Panc1 (cell line): ENCODE measurements around the gene MAPT. TPM values are rescaled to one million over a fixed set of nuclear protein-coding genes. Genes with fewer than 3 reads are reported as not detected.

Source experiments
- ATAC-seq: fragments of 200-7000 bp; cut with Tn5 transposase; 2 replicates; pipeline ENCODE4 v1.9.1; 2020; ENCODE audit warnings: mild to moderate bottlenecking, moderate library complexity
- BruUV-seq: library from RNA; stranded (reverse); fragments of 400-500 nt; replicated peaks from 2 replicates; lab custom pipeline; 2021; lab: Mats Ljungman, UMichigan
- CTCF ChIA-PET: fragments of 300-600 bp; sonication (Branson Sonifier 250); formaldehyde crosslinking; loops from one replicate; lab custom pipeline; 2022; ENCODE audit warnings: antibody characterized with exemption; lab: Charles Lee
- POLR2A ChIA-PET: fragments of 300-600 bp; sonication (Branson Sonifier 250); formaldehyde crosslinking; loops from one replicate; lab custom pipeline; 2022; ENCODE audit warnings: antibody characterized with exemption; lab: Charles Lee
- DNase-seq: peaks from one replicate; pipeline ENCODE4 v3.0.0-alpha.2; 2010; ENCODE audit warnings: low read depth, low spot score
- H3K27ac ChIP-seq: 2 replicates; pipeline ENCODE4 v1.5.1; 2011; ENCODE audit warnings: mild to moderate bottlenecking, low read length, inconsistent platforms
- H3K27me3 ChIP-seq: fragments of 200-500 bp; sonication (Bioruptor generic); 2 replicates; pipeline ENCODE4 v1.6.0; 2014; ENCODE audit warnings: low read length, inconsistent platforms; ENCODE audit not compliant: control insufficient read depth, insufficient read depth
- H3K36me3 ChIP-seq: fragments of 200-500 bp; sonication (Bioruptor generic); 2 replicates; pipeline ENCODE4 v1.5.1; 2014; ENCODE audit warnings: inconsistent platforms, mild to moderate bottlenecking, low read length, moderate library complexity; ENCODE audit not compliant: control insufficient read depth, insufficient read depth
- H3K4me1 ChIP-seq: 2 replicates; pipeline ENCODE4 v1.5.1; 2011; ENCODE audit warnings: inconsistent platforms, mild to moderate bottlenecking, low read length, moderate library complexity; ENCODE audit not compliant: control insufficient read depth, insufficient read depth
- H3K4me3 ChIP-seq, 2 experiments: 2 replicates each; pipeline ENCODE4 v1.5.1; 2011 to 2012; ENCODE audit warnings: low read depth in 2 of 2, low read length in 2 of 2, mild to moderate bottlenecking in 2 of 2, inconsistent platforms in 1 of 2, moderate library complexity in 1 of 2
- H3K9me3 ChIP-seq: fragments of 200-500 bp; sonication (Bioruptor generic); 2 replicates; pipeline ENCODE4 v1.5.1; 2014; ENCODE audit warnings: low read depth, mild to moderate bottlenecking, inconsistent platforms, low read length, moderate library complexity; ENCODE audit not compliant: control insufficient read depth, insufficient read depth
- POLR2AphosphoS5 ChIP-seq: IDR thresholded peaks from 2 replicates; pipeline ENCODE4 v1.6.1; 2012; ENCODE audit warnings: mild to moderate bottlenecking, low read depth, low read length, moderate library complexity
- SIN3A ChIP-seq: IDR thresholded peaks from 2 replicates; pipeline ENCODE4 v1.6.1; 2012; ENCODE audit warnings: low read depth, mild to moderate bottlenecking, low read length, moderate library complexity, borderline replicate concordance; ENCODE audit not compliant: insufficient read depth
- TCF7L2 ChIP-seq: IDR thresholded peaks from 2 replicates; pipeline ENCODE4 v1.6.1; 2011; ENCODE audit warnings: mild to moderate bottlenecking, low read depth, low read length, inconsistent platforms
- in situ Hi-C: cut with HindIII; loops from 2 replicates; pipeline ENCODE4 v1.10.0; 2016; ENCODE audit warnings: low sequenced_read_pairs, low pct_unique_long_range_greater_than_20kb
- intact Hi-C: fragments of 100-400 bp; cut with micrococcal nuclease; formaldehyde crosslinking; loops from one replicate; pipeline ENCODE4 v1.10.0; 2022; ENCODE audit not compliant: unreplicated experiment
- total RNA-seq: library from RNA; stranded (reverse); gene quantifications from one replicate; pipeline ENCODE4 v1.2.1, GENCODE V29; 2021; ENCODE audit not compliant: unreplicated experiment
- TF ChIP-seq, protein P1 (sequence below), 2 experiments: IDR thresholded peaks; 2 replicates each; pipeline ENCODE4 v1.6.1; 2011 to 2012; ENCODE audit warnings: low read depth in 2 of 2, control low read depth in 1 of 2, low read length in 1 of 2, mild to moderate bottlenecking in 1 of 2, moderate library complexity in 1 of 2; ENCODE audit not compliant: insufficient read depth in 1 of 2
- TF ChIP-seq, protein P2 (sequence below): fragments of 450-650 bp; IDR thresholded peaks from 2 replicates; pipeline ENCODE4 v1.5.1; 2017; ENCODE audit warnings: mild to moderate bottlenecking

MAPT gene
- total RNA-seq, 1 experiment from 2014 or later = 0.59 TPM

DNA sequence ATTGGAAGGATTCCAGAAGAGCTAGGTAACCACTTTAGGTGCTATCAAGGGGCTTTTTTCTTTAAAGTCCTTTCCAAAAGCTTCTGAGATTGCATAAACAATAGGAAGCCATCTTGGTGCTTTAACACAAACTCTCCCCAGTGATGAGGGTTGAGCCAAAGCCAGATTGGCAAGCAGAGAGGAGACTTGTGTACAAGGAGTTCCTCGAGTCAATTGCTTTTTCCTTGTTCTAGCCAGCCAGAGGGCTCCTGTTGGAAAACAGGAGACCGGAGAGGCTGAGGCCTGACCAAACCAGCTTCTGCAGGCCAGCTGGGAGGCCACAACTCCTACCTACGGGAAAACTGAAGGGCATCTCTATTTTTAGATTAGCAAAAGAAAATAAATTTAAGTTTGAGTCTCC is 46.5 kb downstream of the MAPT start:
- Histone ChIP-seq H3K27ac (no peak overlapping the region), H3K4me1 (no peaks in the 10 kb centered on the region), H3K27me3 (no peaks in the 10 kb centered on the region), H3K36me3 (no peaks in the 10 kb centered on the region), H3K9me3 (no peaks in the 10 kb centered on the region), H3K4me3 (no peak overlapping the region)
- DNase-seq (no peak), ATAC-seq (no peak)
- intact Hi-C loops (no loop called here), in situ Hi-C loops (no loop called here)
- POLR2A ChIA-PET = no interaction called here
- BruUV-seq = no TSS peak
- CTCF ChIA-PET = interaction anchor here (0.6 kb wide), 1 partner anchor 31 kb away, joined by 5 read pairs; no protein-coding TSS in a partner anchor
- TF ChIP-seq TCF7L2 = no peak
- TF ChIP-seq POLR2AphosphoS5 = no peak
- TF ChIP-seq, protein P1, sequence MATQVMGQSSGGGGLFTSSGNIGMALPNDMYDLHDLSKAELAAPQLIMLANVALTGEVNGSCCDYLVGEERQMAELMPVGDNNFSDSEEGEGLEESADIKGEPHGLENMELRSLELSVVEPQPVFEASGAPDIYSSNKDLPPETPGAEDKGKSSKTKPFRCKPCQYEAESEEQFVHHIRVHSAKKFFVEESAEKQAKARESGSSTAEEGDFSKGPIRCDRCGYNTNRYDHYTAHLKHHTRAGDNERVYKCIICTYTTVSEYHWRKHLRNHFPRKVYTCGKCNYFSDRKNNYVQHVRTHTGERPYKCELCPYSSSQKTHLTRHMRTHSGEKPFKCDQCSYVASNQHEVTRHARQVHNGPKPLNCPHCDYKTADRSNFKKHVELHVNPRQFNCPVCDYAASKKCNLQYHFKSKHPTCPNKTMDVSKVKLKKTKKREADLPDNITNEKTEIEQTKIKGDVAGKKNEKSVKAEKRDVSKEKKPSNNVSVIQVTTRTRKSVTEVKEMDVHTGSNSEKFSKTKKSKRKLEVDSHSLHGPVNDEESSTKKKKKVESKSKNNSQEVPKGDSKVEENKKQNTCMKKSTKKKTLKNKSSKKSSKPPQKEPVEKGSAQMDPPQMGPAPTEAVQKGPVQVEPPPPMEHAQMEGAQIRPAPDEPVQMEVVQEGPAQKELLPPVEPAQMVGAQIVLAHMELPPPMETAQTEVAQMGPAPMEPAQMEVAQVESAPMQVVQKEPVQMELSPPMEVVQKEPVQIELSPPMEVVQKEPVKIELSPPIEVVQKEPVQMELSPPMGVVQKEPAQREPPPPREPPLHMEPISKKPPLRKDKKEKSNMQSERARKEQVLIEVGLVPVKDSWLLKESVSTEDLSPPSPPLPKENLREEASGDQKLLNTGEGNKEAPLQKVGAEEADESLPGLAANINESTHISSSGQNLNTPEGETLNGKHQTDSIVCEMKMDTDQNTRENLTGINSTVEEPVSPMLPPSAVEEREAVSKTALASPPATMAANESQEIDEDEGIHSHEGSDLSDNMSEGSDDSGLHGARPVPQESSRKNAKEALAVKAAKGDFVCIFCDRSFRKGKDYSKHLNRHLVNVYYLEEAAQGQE (IDR thresholded peaks at IDR 0.05; ENCODE audit: insufficient read depth in 1 of 2, low read depth in 2 of 2, low read length in 1 of 2) = no peak
- TF ChIP-seq, protein P2, sequence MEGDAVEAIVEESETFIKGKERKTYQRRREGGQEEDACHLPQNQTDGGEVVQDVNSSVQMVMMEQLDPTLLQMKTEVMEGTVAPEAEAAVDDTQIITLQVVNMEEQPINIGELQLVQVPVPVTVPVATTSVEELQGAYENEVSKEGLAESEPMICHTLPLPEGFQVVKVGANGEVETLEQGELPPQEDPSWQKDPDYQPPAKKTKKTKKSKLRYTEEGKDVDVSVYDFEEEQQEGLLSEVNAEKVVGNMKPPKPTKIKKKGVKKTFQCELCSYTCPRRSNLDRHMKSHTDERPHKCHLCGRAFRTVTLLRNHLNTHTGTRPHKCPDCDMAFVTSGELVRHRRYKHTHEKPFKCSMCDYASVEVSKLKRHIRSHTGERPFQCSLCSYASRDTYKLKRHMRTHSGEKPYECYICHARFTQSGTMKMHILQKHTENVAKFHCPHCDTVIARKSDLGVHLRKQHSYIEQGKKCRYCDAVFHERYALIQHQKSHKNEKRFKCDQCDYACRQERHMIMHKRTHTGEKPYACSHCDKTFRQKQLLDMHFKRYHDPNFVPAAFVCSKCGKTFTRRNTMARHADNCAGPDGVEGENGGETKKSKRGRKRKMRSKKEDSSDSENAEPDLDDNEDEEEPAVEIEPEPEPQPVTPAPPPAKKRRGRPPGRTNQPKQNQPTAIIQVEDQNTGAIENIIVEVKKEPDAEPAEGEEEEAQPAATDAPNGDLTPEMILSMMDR = no peak
- no peak for TF ChIP-seq SIN3A

DNA sequence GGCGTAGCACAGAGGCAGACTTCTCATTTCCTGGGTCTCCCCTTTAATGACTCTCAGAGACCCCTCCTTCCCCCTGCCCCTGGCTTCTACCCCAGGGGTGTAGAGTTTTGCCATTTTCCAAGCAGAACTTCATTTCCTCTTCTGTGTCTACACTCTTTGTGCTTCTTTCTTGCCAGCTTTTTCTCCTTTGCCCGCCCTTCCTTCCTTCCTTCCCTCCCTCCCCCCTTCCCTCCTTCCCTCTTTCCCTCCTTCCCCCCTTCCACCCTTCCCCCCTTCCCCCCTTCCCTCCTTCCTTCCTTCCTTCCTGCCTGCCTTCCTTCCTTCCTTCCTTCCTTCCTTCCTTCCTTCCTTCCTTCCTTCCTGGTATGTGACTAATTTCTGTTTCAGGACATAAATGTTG is 47.0 kb downstream of the MAPT start:
- Histone ChIP-seq H3K27ac (no peak overlapping the region), H3K36me3 (no peaks in the 10 kb centered on the region), H3K9me3 (no peaks in the 10 kb centered on the region), H3K4me1 (no peaks in the 10 kb centered on the region), H3K4me3 (no peak overlapping the region), H3K27me3 (no peaks in the 10 kb centered on the region)
- TF ChIP-seq, protein P2 = no peak
- TF ChIP-seq, protein P1 (IDR thresholded peaks at IDR 0.05; ENCODE audit: insufficient read depth in 1 of 2, low read depth in 2 of 2, low read length in 1 of 2) = no peak
- TF ChIP-seq TCF7L2 (no peak), POLR2AphosphoS5 (no peak), SIN3A (no peak)
- POLR2A ChIA-PET = no interaction called here
- CTCF ChIA-PET = no interaction called here
- intact Hi-C loops = no loop called here
- ATAC-seq (no peak), DNase-seq (no peak)
- BruUV-seq = no TSS peak
- in situ Hi-C loops = no loop called here
